ENCODE results near the gene CD55. TPM values are rescaled to one million over a fixed set of nuclear protein-coding genes. Genes with fewer than 3 reads are reported as not detected.

CD55 gene, protein sequence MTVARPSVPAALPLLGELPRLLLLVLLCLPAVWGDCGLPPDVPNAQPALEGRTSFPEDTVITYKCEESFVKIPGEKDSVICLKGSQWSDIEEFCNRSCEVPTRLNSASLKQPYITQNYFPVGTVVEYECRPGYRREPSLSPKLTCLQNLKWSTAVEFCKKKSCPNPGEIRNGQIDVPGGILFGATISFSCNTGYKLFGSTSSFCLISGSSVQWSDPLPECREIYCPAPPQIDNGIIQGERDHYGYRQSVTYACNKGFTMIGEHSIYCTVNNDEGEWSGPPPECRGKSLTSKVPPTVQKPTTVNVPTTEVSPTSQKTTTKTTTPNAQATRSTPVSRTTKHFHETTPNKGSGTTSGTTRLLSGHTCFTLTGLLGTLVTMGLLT
- 100 to 1,000 TPM in 2 of 7 donors, 10 to 100 TPM in 5; 32.8 to 237 (median 89.7) TPM for total RNA-seq
- polyA plus RNA-seq = 100 to 1,000 TPM in 1 of 2 donors, 10 to 100 TPM in 1; 82.9 to 136 TPM
- long read RNA-seq, donor 1, transcript CD55-204 (10 exons, 2,892 nt) = major isoform, 66 of 129 reads
- long read RNA-seq, donor 1, transcript CD55-203 (10 exons, 1,691 nt) = minor isoform, 32 of 129 reads
- long read RNA-seq, donor 1, partial matches to known transcripts = 2 of 129 reads
- long read RNA-seq, donor 1, other reads (novel, unspliced or antisense) = 27 of 129 reads
- long read RNA-seq, donor 2, partial matches to known transcripts = 9 of 22 reads
- long read RNA-seq, donor 2, other reads (novel, unspliced or antisense) = 13 of 22 reads
- long read RNA-seq, donor 3, transcript CD55-204 (10 exons, 2,892 nt) = major isoform, 28 of 53 reads
- long read RNA-seq, donor 3, transcript CD55-203 (10 exons, 1,691 nt) = minor isoform, 5 of 53 reads
- long read RNA-seq, donor 3, partial matches to known transcripts = 1 of 53 reads
- long read RNA-seq, donor 3, other reads (novel, unspliced or antisense) = 18 of 53 reads

DNA sequence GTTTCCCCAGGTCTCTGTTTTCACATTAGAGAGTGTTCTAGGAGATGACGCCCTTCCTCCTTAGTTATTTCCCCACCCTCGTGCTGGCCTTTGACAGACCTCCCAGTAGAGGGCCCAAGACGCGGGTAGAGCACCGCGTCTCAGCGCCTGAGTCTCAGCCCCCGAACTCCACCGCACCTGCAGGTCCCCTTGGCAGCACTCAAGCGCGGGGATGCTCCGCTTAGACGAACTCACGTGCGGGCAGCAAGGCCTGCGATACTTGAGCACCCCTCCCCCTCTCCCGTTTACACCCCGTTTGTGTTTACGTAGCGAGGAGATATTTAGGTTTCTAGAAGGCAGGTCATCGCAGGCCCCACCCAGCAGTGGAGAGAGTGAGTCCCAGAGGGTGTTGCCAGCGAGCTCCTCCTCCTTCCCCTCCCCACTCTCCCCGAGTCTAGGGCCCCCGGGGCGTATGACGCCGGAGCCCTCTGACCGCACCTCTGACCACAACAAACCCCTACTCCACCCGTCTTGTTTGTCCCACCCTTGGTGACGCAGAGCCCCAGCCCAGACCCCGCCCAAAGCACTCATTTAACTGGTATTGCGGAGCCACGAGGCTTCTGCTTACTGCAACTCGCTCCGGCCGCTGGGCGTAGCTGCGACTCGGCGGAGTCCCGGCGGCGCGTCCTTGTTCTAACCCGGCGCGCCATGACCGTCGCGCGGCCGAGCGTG, at the start of gene CD55:
TSS of gene CD55 (plus strand) at position 600 of the 711 bp plus-strand sequence. CDS start at position 688, 88 bp downstream.
- peak within 1 kb of the TSS; percentile 95 for H3K4me3 ChIP-seq
- peak; percentile 89 to 97 (median 93) for DNase-seq
- H3K27ac ChIP-seq = peak within 1 kb of the TSS; percentile 90 to 95
- H3K36me3 ChIP-seq = no peaks in the 10 kb centered on the region
- H3K9me3 ChIP-seq = no peaks in the 10 kb centered on the region
- H3K4me1 ChIP-seq (ENCODE audit: insufficient read depth) = peaks cover 2% of the 10 kb centered on the region
- no peaks in the 10 kb centered on the region for H3K27me3 ChIP-seq
- intact Hi-C loops (cut with DNase I) = no loop called here
- TF ChIP-seq EP300 (IDR thresholded peaks at IDR 0.05) (peak; percentile 65), POLR2A (IDR thresholded peaks at IDR 0.05) (peak; percentile 77)
- TF ChIP-seq, protein P1, sequence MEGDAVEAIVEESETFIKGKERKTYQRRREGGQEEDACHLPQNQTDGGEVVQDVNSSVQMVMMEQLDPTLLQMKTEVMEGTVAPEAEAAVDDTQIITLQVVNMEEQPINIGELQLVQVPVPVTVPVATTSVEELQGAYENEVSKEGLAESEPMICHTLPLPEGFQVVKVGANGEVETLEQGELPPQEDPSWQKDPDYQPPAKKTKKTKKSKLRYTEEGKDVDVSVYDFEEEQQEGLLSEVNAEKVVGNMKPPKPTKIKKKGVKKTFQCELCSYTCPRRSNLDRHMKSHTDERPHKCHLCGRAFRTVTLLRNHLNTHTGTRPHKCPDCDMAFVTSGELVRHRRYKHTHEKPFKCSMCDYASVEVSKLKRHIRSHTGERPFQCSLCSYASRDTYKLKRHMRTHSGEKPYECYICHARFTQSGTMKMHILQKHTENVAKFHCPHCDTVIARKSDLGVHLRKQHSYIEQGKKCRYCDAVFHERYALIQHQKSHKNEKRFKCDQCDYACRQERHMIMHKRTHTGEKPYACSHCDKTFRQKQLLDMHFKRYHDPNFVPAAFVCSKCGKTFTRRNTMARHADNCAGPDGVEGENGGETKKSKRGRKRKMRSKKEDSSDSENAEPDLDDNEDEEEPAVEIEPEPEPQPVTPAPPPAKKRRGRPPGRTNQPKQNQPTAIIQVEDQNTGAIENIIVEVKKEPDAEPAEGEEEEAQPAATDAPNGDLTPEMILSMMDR (IDR thresholded peaks at IDR 0.05) = peak in 2 of 3 donors; percentile 25 to 32
- 0% methylated on average over 53 of the region's 53 CpGs for WGBS, 3 donors

DNA sequence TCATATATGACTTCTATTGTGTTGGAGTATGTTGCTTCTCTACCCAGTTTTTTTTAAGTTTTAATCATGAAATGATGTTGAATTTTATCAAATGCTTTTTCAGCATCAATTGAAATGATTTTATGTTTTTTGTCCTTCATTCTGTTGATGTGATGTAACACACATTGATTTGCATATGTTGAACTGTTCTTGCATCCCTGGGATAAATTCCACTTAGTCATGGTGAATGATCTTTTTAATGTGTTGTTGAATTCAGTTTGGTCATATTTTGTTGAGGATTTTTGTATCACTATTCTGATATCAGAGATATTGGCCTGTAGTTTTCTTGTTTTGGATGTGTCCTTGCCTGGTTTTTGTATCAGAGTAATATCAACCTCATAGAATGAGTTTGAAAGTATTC, 46.6 kb upstream of the CD55 start:
- TF ChIP-seq POLR2A (IDR thresholded peaks at IDR 0.05) = no peak
- no peak for TF ChIP-seq EP300 (IDR thresholded peaks at IDR 0.05)
- TF ChIP-seq, protein P1 (IDR thresholded peaks at IDR 0.05) = no peak
- intact Hi-C loops (cut with DNase I) = no loop called here
- Histone ChIP-seq H3K27me3 (no peaks in the 10 kb centered on the region), H3K9me3 (no peaks in the 10 kb centered on the region), H3K36me3 (no peaks in the 10 kb centered on the region), H3K27ac (no peak overlapping the region), H3K4me1 (ENCODE audit: insufficient read depth) (no peaks in the 10 kb centered on the region), H3K4me3 (no peak overlapping the region)
- no peak for DNase-seq

DNA sequence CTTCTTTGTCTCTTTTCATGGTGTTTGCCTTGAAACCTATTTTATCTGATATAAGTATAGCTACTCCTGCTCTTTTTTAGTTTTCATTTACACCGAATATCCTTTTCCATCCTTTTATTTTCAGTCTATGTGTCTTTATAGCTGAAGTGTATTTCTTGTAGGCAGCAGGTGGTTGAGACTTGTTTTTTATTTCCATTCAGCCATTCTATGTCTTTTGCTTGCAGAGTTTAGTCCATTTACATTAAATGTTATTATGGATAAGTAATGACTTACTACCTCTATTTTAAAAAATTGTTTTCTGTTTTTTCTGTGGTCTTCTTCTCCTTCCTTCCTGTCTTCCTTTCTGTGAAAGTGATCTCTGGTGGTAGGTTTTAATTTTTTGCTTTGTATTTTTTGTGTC, 45.0 kb upstream of the CD55 start:
- no peak for TF ChIP-seq EP300 (IDR thresholded peaks at IDR 0.05)
- TF ChIP-seq, protein P1 (IDR thresholded peaks at IDR 0.05) = no peak
- no peak for TF ChIP-seq POLR2A (IDR thresholded peaks at IDR 0.05)
- Histone ChIP-seq H3K27me3 (no peaks in the 10 kb centered on the region), H3K9me3 (no peaks in the 10 kb centered on the region), H3K36me3 (no peaks in the 10 kb centered on the region), H3K4me3 (no peak overlapping the region), H3K27ac (no peak overlapping the region), H3K4me1 (ENCODE audit: insufficient read depth) (no peaks in the 10 kb centered on the region)
- intact Hi-C loops (cut with DNase I) = no loop called here
- DNase-seq = no peak
- 95 to 99% (median 97%) methylated on average over 1 of the region's 1 CpG for WGBS, 3 donors

DNA sequence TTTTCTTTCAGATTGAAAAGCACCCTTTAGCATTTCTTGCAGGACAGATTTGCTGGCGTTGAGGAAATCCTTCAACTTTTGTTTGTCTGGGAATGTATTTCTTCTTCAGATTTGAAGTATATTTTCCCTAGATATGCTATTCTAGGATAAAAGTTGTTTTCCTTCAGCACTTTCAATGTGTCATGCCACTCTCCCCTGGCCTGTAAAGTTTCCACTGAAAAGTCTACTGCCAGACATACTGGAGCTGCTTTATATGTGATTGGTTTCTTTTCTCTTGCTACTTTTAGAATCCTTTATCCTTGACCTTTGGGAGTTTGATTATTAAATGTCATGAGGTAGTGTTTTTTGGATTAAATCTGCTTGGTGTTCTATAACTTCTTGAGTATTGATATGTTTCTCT, 44.2 kb upstream of the CD55 start:
- 55 to 69% (median 59%) methylated on average over 1 of the region's 1 CpG for WGBS, 3 donors

More for the DNA sequence above, 44.2 kb upstream of the CD55 start:
- Histone ChIP-seq H3K4me3 (no peak overlapping the region), H3K36me3 (no peaks in the 10 kb centered on the region), H3K27ac (no peak overlapping the region), H3K4me1 (ENCODE audit: insufficient read depth) (peaks cover 3% of the 10 kb centered on the region), H3K9me3 (no peaks in the 10 kb centered on the region), H3K27me3 (no peaks in the 10 kb centered on the region)
- no peak for DNase-seq
- TF ChIP-seq POLR2A (IDR thresholded peaks at IDR 0.05) = no peak
- TF ChIP-seq, protein P1 (IDR thresholded peaks at IDR 0.05) = no peak
- no peak for TF ChIP-seq EP300 (IDR thresholded peaks at IDR 0.05)
- intact Hi-C loops (cut with DNase I) = no loop called here
